Adrenal gland (tissue), 12 donors: ENCODE data around the gene PPP1R12C. TPM values are rescaled to one million over a fixed set of nuclear protein-coding genes. Genes with fewer than 3 reads are reported as not detected.
A peak's percentile ranks its signal among the peaks of the same experiment; 100 is the strongest.
"Not testable (repeated sequence)": the region's sequence is repeated elsewhere in the genome, so short reads cannot be mapped to it uniquely, and the experiment has no call there.

ENCODE experiments used
- DNase-seq, 7 donors: peaks; one replicate each; pipeline ENCODE4 v3.0.0-alpha.2; 2019 to 2020
- H3K27ac ChIP-seq, 5 donors: fragments of 200-600 bp; sonication (generic) in 4 of 5; 1 replicate in 3 of 5; 2 replicates in 2 of 5; pipeline versions ENCODE4 v1.5.1 to v1.8.0; 2016 to 2020; ENCODE audit warnings: mild to moderate bottlenecking in 1 of 5
- H3K27me3 ChIP-seq: fragments of 200-600 bp; 2 replicates; pipeline ENCODE4 v1.8.0; 2021
- H3K36me3 ChIP-seq, 2 donors: fragments of 200-600 bp; replicated peaks in 1 of 2; 1 replicate in 1 of 2; 2 replicates in 1 of 2; pipeline versions ENCODE4 v1.5.1 to v1.8.0; 2018 to 2022
- H3K4me1 ChIP-seq, 2 donors: fragments of 200-600 bp; replicated peaks in 1 of 2; 1 replicate in 1 of 2; 2 replicates in 1 of 2; pipeline versions ENCODE4 v1.5.1 to v1.8.0; 2018 to 2021
- H3K4me3 ChIP-seq, 4 donors: fragments of 200-600 bp; sonication (generic) in 3 of 4; one replicate each; pipeline ENCODE4 v1.5.1; 2016 to 2018
- H3K9me3 ChIP-seq, 3 donors: fragments of 200-600 bp; sonication (generic) in 1 of 3; replicated peaks in 1 of 3; 1 replicate in 2 of 3; 2 replicates in 1 of 3; pipeline versions ENCODE4 v1.5.1 to v1.8.0; 2016 to 2021
- POLR2A ChIP-seq, 2 donors: fragments of 450-650 bp; IDR thresholded peaks; one replicate each; pipeline ENCODE4 v1.6.1; 2017; ENCODE audit warnings: antibody characterized with exemption in 2 of 2, mild to moderate bottlenecking in 2 of 2, moderate library complexity in 1 of 2
- WGBS, 4 donors: extraction: QIAGEN DNeasy Blood & Tissue Kit in 2 of 4; methylation state at CpG; one replicate each; pipeline versions ENCODE4 v1.1.5 to v1.1.7; 2013 to 2017; 5-methylcytosine and 5-hydroxymethylcytosine counted together
- intact Hi-C, 2 donors: fragments of 100-400 bp; cut with DNase I; formaldehyde crosslinking; loops; one replicate each; pipeline versions ENCODE4 v1.14.1 to v1.15.0; 2022 to 2023
- polyA plus RNA-seq, 3 donors: library from polyadenylated mRNA; stranded (reverse); fragments of 200-250 nt in 2 of 3; fragments of 350-450 nt in 1 of 3; fragmentation: Illumina TruSeq in 1 of 3; extraction: RNeasy Lipid Tissue Mini Kit (QIAGEN cat#74804) in 1 of 3; gene quantifications; one replicate each; pipeline ENCODE4 v1.2.3, GENCODE V29; 2013 to 2014
- total RNA-seq, 9 donors: library from RNA; depleted of rRNA in 4 of 9; stranded (reverse); fragments of >200 nt in 4 of 9; fragments of 120-200 nt in 1 of 9; fragmentation: NEBNext Ultra II Directional in 1 of 9; extraction: Animal tissue kit (Norgen Biotek cat#: 25700) in 1 of 9; gene quantifications; one replicate each; pipeline versions ENCODE4 v1.1.0 to v1.2.4, GENCODE V29; 2013 to 2023
- TF ChIP-seq, protein P1 (sequence below), 6 experiments: fragments of 450-650 bp in 4 of 6; fragments of 200-600 bp in 2 of 6; sonication (generic) in 1 of 6; IDR thresholded peaks; 1 replicate in 5 of 6; 2 replicates in 1 of 6; pipeline versions ENCODE4 v1.5.1 to v1.8.0; 2016 to 2021; ENCODE audit warnings: antibody characterized with exemption in 6 of 6, mild to moderate bottlenecking in 2 of 6, moderate library complexity in 1 of 6
- donor health status: healthy with polysubstance abuse.
- donor health status: Bipolar disorder and iron deficiency.
- donor health status: DM: yes; HTN: yes; CAD: no.
- donor health status: DM: no; HTN: no; CAD: no.
- donor health status: DM: no; HTN: no; CAD: no.
- donor health status: DM: yes; HTN: yes; CAD: no.

Gene PPP1R12C
- total and polyA plus RNA-seq, 12 donors = 22.1 to 251 (median 76.2) TPM

- no peak for DNase-seq
- intact Hi-C loops = no loop called here
- H3K4me3 ChIP-seq = no peak overlapping the region
These were observed 5.1 kb downstream of the PPP1R12C start for GRCh38 chr19:55112246-55112776.

GRCh38 chr19:55111238-55111831 lies 6.1 kb downstream of the PPP1R12C start:
- intact Hi-C loops = no loop called here
- TF ChIP-seq POLR2A (IDR thresholded peaks at IDR 0.05) = no peak
- TF ChIP-seq, protein P1, sequence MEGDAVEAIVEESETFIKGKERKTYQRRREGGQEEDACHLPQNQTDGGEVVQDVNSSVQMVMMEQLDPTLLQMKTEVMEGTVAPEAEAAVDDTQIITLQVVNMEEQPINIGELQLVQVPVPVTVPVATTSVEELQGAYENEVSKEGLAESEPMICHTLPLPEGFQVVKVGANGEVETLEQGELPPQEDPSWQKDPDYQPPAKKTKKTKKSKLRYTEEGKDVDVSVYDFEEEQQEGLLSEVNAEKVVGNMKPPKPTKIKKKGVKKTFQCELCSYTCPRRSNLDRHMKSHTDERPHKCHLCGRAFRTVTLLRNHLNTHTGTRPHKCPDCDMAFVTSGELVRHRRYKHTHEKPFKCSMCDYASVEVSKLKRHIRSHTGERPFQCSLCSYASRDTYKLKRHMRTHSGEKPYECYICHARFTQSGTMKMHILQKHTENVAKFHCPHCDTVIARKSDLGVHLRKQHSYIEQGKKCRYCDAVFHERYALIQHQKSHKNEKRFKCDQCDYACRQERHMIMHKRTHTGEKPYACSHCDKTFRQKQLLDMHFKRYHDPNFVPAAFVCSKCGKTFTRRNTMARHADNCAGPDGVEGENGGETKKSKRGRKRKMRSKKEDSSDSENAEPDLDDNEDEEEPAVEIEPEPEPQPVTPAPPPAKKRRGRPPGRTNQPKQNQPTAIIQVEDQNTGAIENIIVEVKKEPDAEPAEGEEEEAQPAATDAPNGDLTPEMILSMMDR (IDR thresholded peaks at IDR 0.05) = no peak

More at GRCh38 chr19:55112246-55112776, 5.1 kb downstream of the PPP1R12C start:
- Histone ChIP-seq H3K9me3 (no peaks in the 10 kb centered on the region), H3K4me1 (peaks cover 15 to 31% of the 10 kb centered on the region in 2 donors), H3K27me3 (no peaks in the 10 kb centered on the region), H3K36me3 (peaks cover 0 to 14% of the 10 kb centered on the region in 2 donors), H3K27ac (peak overlapping the region in 1 of 5 donors; percentile 60)
- WGBS, 4 donors = 93 to 100% (median 94%) methylated on average over 1 to 25 of the region's 25 CpGs
- TF ChIP-seq POLR2A (IDR thresholded peaks at IDR 0.05) = no peak
- TF ChIP-seq, protein P1 (IDR thresholded peaks at IDR 0.05) = no peak

DNA sequence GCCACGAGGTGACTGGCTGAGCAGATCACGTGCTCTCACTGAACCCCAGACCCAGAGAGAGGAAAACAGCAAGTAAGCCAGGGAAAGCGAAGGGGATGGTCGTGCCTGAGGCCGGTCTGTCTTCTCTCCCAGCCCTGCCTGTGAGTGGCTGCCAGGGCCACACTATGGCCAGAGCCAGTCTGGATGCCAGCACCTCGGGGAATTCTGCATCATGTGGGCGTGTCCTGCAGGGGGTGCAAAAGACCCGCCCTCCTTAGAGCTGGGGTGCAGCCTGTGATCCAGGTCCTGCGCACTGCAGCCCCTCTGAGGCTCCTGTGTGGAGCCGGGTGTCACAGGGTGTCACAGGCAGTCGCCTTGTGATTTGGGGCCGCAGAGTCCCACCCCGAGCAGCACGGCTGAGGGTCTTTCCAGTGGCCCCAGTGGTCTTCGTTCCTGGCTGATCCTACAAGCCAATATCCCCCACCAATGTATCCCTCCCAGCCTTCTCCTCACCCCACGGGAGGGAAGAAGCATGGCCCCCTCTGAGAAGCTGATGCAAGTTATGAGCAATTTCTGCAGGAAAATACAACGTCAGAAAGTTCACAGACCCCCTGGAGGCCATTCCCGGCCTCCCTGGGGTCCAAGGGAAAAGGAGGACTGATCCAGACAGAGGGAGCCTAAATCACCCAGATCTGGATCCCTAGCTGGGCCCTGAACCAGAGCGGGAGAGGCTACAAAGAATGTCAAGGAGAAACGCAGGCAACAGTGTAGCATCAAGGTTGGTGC lies 7.7 kb downstream of the PPP1R12C start:
- H3K4me3 ChIP-seq = no peak overlapping the region
- no peak overlapping the region for H3K27ac ChIP-seq
- intact Hi-C loops = no loop called here
- DNase-seq = no peak
- H3K27me3 ChIP-seq = no peaks in the 10 kb centered on the region
- TF ChIP-seq POLR2A (IDR thresholded peaks at IDR 0.05) = no peak
- TF ChIP-seq, protein P1 (IDR thresholded peaks at IDR 0.05) = no peak
- 81 to 90% (median 87%) methylated on average over 8 to 20 of the region's 20 CpGs for WGBS, 4 donors
- peaks cover 5 to 10% of the 10 kb centered on the region in 2 donors for H3K4me1 ChIP-seq
- H3K36me3 ChIP-seq = peaks cover 0 to 18% of the 10 kb centered on the region in 2 donors
- H3K9me3 ChIP-seq = no peaks in the 10 kb centered on the region

More at GRCh38 chr19:55111238-55111831, 6.1 kb downstream of the PPP1R12C start:
- Histone ChIP-seq H3K4me1 (peaks cover 13 to 26% of the 10 kb centered on the region in 2 donors), H3K4me3 (no peak overlapping the region), H3K36me3 (peaks cover 0 to 14% of the 10 kb centered on the region in 2 donors), H3K27ac (no peak overlapping the region), H3K9me3 (no peaks in the 10 kb centered on the region), H3K27me3 (no peaks in the 10 kb centered on the region)
- 78 to 89% (median 87%) methylated on average over 11 to 21 of the region's 21 CpGs for WGBS, 4 donors
- no peak for DNase-seq

- H3K36me3 ChIP-seq = peaks cover 0 to 26% of the 10 kb centered on the region in 2 donors
- 92 to 97% (median 94%) methylated on average over 2 to 3 of the region's 3 CpGs for WGBS, 4 donors
These were observed 10.2 kb downstream of the PPP1R12C start for GRCh38 chr19:55107252-55107651.

More at GRCh38 chr19:55107252-55107651, 10.2 kb downstream of the PPP1R12C start:
- H3K9me3 ChIP-seq, H3K27me3 ChIP-seq, H3K4me1 ChIP-seq, H3K4me3 ChIP-seq, H3K27ac ChIP-seq, DNase-seq, intact Hi-C loops: not testable (repeated sequence)
